DMS 273 treated with DMSO at 0.1 percent for 48 hours (cell line): ENCODE data around the gene ASB7.
"Not testable (repeated sequence)": the region's sequence is repeated elsewhere in the genome, so short reads cannot be mapped to it uniquely, and the experiment has no call there.

Source experiments
- DNase-seq: peaks from one replicate; lab custom pipeline; 2025; lab: John Stamatoyannopoulos, UW

Gene ASB7

DNA sequence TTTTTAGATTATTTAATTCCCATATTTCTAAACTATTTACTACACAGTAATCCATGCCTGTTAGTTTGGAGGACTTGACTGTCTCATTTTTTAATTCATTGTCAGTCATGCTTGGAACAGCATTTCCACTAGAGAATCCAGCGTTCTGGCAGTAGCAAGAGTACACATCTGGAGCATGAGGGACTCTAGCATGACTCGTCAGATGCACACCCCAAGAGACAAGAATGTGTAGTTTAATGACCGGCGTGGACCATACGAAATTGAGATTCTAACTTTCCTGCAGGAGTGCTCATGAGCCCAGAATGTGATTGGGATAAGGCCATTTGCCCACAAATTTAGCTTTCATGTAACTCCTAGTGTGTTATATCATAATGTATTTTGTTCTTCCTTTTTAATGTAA, 48.9 kb downstream of the ASB7 start:
- DNase-seq = no peak

DNA sequence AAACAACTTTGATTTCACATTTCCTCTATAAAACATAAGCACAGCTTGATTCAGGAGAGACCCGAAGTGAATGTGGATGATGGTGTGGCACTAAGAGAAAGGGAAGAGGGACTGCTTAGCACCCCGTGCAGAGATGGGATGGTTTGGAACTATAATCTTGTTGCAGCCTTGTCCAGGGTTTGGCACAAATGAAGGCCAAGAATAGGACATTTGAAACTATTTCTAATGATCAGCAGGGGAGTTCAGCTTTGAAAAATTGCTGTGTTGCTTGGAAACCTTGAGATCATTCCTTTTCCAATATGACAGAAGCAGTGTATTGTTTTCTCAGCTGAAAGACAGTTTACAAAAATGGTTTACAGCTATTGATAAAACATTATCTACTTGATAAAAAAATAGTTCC, 49.7 kb downstream of the ASB7 start:
- no peak for DNase-seq

DNA sequence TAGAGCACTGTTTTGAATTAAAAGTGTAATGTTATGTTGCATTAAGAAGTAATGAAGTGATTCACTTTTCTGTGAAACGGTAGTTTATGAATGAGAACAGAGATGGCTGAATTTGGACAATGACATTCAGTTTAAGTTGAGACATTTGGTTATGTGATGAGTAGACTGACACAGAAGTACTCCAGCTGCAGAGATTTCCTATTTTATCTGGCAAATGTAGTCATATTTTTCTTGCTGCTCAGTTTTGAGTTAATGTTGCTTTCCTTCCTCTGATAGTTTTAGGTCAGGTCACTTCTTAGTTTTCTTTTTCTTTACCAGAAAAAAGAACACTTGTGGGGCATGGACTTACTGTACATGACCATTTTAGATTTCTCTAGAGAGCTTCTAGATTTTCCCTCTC, 51.2 kb downstream of the ASB7 start:
- no peak for DNase-seq

DNA sequence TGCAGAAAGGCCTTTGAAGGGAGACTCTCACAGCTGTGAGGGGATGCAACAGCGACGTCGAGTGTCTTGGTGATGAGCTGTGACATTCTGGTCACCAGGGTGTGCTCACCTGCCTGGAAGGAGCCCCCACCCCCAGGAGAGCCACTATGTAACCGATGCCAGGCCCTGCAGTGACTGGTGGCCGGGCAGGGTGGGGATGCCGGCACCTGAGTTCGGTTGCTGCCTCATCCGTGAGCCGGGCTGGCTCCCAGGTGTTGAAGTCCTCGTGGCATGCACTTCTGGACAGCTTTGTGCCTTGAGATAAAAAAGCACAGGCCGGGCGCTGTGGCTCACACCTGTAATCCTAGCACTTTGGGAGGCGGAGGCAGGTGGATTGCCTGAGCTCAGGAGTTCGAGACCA, 56.5 kb downstream of the ASB7 start:
- no peak for DNase-seq

DNA sequence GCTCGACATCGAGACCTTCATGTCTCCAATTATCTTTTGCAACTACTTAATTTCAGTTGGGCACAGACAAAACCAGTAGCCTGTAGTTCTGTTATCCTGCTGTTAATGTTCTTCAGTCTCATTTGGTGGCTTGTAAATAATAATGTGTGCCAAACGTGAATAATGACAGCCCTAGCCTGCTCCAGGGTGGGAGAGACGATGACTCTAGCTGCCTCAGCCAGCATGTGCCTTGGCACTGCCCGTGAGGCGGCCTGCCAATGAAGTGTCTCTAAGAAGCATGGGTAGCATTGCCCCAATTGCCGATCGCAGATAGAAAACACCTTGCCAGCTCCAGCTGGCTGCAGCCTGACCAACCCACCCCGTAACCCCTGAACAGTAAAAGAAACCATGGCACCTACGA, 58.8 kb downstream of the ASB7 start:
- no peak for DNase-seq

DNA sequence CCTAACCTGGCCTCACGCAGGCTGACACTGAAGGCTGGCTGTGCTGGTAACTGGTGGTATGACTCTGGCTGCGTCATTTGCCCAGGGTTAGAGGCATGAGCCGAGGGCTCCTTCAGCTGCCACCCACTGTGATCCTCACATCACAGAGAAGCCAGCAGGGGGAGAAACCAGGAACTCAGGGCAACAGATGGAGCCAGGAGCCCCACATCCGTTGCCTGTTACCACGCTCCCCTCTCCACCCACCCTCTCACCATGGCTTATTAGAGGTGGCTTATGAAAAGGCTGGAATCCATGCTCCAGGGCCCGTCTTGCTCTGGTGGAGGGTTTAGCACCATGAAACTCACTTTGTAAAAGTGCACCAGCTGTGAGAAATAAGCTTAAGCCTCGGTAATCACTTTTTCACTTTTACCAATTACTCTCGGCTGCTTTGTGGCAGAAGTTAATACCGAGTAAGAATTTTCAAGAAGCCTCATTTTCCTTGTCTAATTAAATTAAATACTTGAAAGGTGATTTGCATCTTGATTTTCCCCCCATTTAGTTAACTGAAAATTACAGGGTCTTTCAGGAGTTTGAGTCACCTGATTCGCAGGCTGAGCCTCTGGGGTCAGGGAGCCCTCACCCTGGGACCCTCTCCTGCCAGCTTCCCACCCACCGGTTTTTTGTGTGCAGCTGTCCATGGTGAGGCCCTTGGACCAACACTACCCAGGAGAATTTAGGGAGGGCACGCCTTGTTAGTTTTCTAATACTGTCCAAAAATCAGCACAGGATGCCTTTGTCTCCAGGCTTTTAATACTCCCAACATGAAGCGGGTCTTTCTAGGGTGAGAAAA, 60.9 kb downstream of the ASB7 start:
- DNase-seq = no peak

DNA sequence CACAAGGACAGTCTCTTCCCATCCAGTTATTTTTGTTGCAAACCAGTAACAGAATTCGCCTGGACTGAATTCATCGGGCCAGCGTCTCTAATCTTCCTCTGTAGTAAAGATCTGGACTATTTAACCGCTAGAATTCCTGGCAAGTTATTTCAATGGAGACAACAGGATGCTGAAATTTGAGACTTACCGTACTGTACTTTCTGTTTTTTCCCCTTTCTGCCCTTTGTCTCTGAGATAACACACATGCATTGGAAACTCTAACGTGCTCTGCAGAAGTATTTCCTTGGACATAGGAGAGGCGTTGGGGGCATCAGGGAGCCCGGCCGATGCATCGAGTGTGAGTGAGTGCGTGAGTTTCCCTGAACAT, 61.5 kb downstream of the ASB7 start:
- DNase-seq = no peak

DNA sequence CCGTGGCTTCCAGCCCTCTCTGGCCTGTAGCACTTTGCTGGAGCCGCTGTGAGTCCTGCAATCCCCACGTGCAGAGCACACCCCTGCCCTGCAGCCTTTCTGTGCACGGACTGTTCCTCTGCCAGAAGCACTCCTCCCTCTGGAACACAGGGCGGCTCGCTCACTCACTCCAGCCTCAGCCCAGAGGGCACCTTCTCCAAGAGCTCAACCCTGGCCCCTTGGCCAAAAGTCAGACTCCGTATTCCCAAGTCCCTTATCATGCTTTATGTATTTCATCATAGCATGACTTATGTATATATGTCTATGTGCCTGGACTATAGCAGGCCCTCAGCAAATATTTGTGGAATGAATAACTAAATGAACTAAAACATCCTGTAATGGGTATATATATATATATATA, 63.2 kb downstream of the ASB7 start:
- DNase-seq = no peak

DNA sequence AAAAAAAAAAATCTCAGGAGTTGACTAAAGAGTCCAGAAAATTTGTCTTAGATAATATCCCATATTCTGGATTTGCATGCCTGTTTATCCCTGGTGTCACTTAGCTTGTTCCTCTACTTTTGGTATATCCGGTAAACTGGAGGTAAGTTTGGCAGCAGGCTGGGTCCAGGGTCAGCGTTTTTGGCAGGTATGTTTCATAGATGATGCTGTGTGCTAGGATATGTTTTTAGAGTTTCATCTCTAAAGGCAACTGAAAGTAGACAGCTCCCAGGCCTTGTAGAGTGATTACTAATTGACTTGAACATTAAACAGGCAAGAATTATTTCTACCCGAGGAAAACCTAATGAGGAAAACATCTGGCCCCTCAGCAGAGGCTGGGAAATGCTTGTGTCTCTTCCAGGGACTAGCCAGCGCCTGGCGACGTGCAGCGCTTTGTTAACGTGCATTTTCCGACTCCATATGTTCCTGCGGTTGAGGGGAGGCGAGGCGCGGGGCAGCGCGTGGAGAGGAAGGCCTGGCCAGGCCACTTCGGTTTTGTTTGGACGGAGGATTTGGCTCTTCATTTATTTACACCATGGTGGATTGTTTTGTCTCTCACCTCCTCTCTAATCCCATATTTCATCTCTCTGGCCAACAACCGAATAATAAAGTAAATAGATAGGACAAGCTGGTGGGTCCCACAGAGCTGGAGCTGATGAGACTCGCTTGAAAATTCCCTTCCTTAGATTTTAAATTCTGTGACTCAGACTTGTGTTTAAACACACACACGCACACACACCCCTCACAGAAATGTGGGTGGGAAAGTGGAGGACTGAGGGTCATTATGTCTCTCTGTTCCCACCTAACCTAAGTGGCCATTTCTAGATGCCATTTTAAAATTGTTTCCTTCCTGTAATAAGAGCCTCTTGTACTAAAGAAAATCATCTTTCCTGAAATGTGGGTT, 65.3 kb downstream of the ASB7 start:
- no peak for DNase-seq

DNA sequence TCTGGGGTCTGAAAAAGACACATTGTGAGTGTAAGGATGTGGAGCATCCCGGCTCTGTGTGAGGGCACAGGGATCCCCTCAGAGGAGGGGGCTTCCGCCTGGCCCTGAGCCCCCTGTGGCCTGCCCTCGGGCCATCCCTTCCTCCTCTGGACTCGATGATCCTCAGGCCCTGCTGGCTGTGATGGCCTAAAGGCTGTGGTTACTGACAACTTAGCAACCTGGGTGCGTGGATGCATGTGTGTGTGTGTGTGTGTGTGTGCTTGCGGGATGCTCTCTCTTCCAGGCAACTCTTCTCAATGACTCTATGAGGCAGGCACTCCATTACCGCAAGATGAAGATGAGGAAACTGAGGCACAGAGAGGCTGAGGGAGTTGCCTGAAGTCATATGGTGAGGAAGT, 66.0 kb downstream of the ASB7 start:
- DNase-seq = no peak

DNA sequence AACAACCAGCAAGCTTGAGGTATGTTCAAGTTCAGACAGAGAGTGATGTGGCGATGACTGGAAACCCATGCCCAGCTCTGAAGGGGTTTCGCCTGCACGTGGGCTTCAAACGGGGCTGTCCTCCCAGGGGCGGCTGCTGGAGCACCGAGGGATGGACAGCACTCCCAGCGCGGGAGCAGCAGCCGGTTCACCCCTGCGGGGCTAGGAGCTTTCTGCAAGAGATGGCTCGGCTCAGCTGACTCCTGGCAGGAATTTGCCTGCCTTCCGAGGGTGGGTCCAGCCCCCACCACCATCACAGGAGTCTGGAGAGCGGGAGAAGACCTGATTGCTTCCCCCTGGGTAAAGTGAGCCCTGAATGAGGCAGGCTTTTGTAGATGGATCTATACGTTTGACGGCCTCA, 66.9 kb downstream of the ASB7 start:
- no peak for DNase-seq

DNA sequence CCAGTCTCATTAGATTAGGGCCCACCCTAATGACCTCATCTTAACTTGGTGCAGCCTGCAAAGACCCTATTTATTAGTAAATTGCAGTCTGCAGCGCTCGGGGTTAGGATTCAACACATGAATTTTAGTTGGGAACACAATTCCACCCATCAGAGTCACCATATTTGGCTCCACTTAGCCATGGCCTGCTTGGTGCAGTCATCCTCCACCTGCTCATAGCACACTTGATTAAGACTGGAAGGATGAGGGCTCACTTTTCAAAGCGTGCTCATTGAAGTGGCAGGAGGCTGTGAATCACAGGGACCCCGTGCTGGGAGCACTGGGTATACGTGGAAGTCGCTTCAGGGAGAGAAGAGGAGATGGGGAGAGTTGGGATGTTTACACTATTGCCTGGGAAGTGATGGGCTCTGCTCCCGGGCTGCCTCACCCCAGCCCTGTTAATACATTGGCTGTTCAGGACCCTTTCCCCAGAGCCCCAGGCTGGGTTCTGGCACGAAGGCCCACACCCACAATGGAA, 68.2 kb downstream of the ASB7 start:
- DNase-seq = no peak

DNA sequence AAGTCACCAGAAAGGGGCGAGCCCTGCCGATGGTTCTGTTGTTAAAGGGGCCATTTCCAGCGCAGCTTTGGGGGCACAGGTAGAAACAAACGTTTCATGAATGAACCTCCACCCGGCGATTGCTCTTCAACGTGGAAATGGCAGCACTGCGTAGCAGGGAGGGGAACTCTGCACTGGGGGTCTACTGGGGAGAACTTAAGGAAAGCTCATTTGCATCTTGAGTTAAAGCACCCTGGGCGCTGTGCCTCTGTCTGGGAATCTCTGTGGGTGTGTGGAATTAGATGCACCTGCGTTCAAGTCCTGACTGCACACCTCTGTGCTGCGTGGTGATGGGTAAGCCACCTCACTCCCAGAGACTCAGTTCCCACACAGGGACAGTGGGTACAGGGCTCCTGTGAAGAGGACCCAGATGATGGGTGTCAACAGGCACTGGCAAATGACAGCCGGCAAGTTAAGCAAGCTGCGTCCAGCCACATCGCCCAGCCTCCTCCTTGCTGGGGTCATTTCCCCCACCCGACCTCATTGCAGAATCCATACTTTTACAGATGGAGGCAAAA, 68.8 kb downstream of the ASB7 start:
- no peak for DNase-seq

DNA sequence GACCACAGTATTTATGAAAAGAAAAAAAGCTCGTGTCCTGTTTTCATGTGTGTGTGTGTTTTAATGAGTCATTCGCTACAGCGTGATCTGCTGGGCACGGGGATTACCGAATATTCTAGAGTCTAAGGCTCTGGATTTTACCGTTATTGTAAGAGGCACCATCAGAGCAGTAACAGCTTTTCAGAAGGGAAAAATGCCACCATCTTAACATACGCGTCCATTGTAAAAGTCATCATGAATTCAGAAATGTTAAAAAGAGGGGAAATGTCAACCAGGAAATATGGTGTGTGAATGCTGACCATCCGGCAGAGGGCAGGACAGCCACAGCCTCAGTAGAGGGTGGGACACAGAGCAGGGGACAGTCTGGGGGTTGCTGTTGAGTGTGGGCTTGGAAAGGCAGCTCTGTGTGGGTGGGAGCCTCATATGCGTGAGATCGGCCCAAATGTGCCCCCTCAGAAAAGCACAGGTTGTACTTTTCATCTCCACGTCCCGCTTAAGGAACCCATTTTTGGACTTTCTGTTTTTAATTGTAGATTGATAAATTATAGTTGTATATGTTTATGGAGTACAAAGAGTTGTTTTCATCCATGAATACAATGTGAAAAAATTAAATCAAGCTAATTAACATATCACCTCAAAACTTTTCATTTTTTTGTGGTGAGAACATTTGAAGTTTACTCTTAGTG, 69.6 kb downstream of the ASB7 start:
- DNase-seq = no peak

DNA sequence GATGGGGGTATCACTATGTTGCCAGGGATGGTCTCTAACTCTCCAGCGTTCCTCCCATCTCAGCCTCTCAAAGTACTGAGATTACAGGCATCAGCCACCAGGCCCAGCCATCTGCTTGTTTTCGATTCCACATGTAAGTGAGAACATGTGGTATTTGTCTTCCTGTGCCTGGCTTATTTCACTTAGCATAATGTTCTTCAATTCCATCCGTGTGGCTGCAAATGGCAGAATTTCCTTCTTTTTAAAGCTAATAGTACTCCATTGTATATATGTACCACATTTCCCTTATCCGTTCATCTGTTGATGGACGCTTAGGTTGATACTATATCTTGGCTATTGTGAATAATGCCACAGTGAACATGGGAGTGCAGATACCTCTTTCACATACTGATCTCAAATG, 70.6 kb downstream of the ASB7 start:
- DNase-seq = no peak

DNA sequence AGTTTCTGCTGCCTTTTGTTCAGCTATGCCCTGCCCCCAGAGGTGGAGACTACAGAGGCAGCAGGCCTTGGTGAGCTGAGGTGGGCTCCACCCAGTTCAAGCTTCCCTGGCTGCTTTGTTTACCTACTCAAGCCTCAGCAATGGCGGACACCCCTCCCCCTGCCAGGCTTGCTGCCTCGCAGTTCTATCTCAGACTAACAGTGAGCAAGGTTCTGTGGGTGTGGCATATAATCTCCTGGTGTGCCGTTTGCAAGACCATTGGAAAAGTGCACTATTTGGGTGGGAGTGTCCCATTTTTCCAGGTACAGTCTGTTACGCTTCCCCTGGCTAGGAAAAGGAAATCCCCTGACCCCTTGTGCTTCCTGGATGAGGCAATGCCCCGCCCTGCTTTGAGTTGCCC, 76.8 kb downstream of the ASB7 start:
- DNase-seq = not testable (repeated sequence)

DNA sequence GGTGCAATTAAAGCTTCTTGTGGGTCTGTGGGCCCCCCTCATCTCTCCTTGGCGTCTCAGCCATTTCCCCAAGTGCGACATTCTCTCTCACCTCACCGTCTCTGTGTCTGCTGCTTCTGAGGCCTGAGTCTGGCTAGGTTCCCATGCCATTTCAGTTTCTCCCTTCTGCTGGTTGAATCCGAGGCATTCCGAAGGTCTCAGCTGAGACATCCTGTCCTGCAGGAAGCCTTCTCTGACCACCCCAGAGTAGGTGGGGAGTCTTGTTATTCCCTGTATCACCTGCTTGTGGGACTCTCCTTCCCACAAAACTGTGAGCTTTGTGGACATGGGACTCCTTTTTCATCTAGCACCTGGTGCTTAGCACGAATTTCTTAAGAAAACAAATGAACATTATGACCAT, 78.3 kb downstream of the ASB7 start:
- no peak for DNase-seq

DNA sequence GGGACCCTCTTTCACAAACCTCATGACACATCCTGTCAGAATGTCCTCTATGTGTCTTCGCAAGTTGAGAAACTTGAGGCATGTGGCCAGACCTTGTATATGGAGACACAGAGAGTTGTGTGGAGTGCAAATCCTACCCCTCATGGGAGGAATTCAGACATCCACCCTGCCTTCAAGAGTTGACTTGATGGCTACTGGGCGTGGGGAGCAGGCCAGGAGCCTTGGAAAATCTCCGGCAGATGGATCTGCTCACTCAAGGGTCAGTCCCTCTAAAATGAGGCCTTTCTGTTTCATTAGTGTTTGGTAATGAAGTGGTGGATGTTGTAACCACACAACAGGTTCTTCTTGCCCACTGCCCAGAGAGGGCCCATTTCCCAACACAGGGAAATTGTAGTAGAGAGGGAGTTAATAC, 79.0 kb downstream of the ASB7 start:
- DNase-seq = no peak

DNA sequence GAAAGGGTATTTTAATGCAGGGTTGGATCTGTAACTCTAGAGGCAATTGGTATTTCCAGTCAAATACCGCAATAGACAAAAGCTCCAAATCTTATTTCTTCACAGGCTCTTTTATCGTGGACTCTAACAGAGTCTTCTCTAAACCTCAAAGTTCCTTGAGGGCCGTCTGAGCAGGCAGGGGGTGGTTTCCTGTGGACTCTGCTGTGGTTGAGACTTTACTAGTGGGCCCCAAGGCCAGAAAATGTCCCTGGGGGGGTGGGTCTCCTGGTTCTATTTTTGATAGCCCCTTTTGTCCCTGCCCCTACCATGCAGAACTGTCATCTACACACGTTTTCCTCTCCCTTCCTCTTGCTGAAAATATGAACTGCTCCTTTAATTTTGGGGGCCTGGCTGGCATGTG, 80.1 kb downstream of the ASB7 start:
- no peak for DNase-seq

DNA sequence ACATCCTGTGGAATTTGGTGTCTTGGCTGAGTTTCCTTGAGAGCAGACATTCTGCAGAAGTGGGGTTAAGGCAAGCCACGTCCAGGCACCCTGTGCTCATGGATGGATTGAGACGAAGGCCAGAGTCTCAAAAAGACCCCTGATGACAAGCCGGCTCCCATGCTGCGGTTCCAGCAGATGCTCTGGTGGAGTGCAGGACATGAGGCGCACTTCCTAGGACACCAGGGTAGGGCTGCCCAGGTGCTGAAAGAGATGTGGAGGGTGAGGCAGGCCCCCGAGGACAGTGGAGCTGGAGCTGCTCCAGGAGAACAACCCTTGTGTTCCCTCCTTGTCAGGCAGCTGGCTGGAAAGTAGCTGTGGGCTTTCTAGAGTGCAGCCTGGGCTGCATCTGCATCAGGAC, 81.0 kb downstream of the ASB7 start:
- no peak for DNase-seq

DNA sequence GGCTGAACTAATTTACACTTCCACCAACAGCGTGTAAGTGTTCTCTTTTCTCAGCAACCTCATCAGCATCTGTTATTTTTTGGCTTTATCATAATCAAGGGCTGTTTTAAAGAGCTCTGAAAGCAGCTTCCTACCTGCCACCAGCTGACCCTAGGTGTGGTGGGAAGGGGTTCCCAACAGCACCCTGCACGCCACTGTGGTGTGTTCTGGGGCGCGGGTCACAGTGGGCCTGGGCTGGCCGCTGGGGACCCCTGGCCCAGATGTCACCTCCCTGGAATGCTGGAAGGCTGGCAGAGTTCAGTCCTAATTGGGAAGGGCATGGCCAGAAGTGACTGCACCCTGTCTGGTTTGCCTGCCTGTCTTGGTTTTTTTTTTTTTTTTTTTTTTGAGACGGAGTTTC, 82.2 kb downstream of the ASB7 start:
- no peak for DNase-seq

DNA sequence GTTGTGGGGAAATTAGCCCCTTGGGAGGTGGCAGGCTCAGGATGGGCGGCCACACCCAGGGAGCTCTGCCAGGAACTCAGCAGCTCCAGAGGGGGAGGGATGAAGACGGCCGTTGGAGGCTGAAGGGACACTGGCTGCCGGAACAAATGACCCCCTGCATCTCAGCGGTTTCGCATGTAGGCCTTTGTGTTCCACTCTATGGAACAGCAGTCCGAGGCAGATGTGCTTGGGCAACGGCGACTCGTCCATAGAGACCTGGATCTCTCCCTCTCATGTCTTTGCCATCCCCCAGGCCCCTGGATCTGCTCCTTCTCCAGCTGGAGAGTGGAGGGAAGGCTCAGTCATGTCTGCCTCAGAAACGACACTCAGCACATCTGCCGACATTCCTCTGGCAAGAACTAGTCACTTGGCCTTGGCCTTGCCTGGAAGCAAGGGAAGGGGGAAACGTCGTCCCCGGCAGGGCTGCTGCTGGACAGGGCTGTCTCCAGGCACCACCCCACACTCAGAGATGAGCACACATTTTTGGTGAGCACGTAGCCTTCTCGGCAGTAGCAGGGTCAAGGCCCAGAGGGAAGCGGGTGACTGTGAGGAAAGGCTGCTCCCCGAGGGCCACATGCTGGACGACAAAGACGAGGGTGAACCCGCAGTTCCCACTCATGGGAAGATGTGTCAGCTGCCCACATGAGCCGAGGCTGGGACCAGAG, 83.8 kb downstream of the ASB7 start:
- no peak for DNase-seq
